Endothelial cell of umbilical vein (primary cell): ENCODE measurements around the gene CIRBP.

Experiments
- EZH2 ChIP-seq: IDR thresholded peaks from 2 replicates; pipeline ENCODE4 v1.6.1; 2012; ENCODE audit warnings: borderline replicate concordance, low read depth, mild to moderate bottlenecking, moderate library complexity, low read length, inconsistent platforms; ENCODE audit not compliant: severe bottlenecking
- GATA2 ChIP-seq: IDR thresholded peaks from 2 replicates; pipeline ENCODE4 v1.7.0; 2011; ENCODE audit warnings: low read depth, mild to moderate bottlenecking, moderate library complexity, mixed read lengths, low read length; ENCODE audit not compliant: insufficient read length, insufficient read depth
- JUN ChIP-seq: IDR thresholded peaks from 2 replicates; pipeline ENCODE4 v1.6.1; 2011; ENCODE audit warnings: borderline replicate concordance, low read depth; ENCODE audit not compliant: insufficient read length, insufficient read depth
- MAX ChIP-seq: IDR thresholded peaks from 2 replicates; pipeline ENCODE4 v1.6.1; 2011; ENCODE audit not compliant: insufficient read depth, insufficient read length
- MYC ChIP-seq: IDR thresholded peaks from one replicate; pipeline ENCODE4 v1.6.1; 2011; ENCODE audit warnings: mild to moderate bottlenecking, low read depth, low read length
- POLR2A ChIP-seq: IDR thresholded peaks from 2 replicates; pipeline ENCODE4 v1.6.1; 2012; ENCODE audit warnings: low read depth, mild to moderate bottlenecking, control low read depth, low read length
- POLR2AphosphoS5 ChIP-seq: IDR thresholded peaks from 2 replicates; pipeline ENCODE4 v1.6.1; 2012; ENCODE audit warnings: low read depth, mild to moderate bottlenecking, control low read depth, low read length, moderate library complexity; ENCODE audit not compliant: insufficient read depth
- TF ChIP-seq, protein P1 (sequence below), 2 donors: IDR thresholded peaks; 1 replicate in 1 of 2; 2 replicates in 1 of 2; pipeline ENCODE4 v1.5.1; 2011; ENCODE audit warnings: low read length in 2 of 2, mild to moderate bottlenecking in 2 of 2, moderate library complexity in 2 of 2, control low read depth in 1 of 2, inconsistent platforms in 1 of 2, low read depth in 1 of 2; ENCODE audit not compliant: insufficient read depth in 1 of 2; ENCODE audit errors: extremely low read depth in 1 of 2

- TF ChIP-seq, protein P1, sequence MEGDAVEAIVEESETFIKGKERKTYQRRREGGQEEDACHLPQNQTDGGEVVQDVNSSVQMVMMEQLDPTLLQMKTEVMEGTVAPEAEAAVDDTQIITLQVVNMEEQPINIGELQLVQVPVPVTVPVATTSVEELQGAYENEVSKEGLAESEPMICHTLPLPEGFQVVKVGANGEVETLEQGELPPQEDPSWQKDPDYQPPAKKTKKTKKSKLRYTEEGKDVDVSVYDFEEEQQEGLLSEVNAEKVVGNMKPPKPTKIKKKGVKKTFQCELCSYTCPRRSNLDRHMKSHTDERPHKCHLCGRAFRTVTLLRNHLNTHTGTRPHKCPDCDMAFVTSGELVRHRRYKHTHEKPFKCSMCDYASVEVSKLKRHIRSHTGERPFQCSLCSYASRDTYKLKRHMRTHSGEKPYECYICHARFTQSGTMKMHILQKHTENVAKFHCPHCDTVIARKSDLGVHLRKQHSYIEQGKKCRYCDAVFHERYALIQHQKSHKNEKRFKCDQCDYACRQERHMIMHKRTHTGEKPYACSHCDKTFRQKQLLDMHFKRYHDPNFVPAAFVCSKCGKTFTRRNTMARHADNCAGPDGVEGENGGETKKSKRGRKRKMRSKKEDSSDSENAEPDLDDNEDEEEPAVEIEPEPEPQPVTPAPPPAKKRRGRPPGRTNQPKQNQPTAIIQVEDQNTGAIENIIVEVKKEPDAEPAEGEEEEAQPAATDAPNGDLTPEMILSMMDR (IDR thresholded peaks at IDR 0.05; ENCODE audit: extremely low read depth in 1 of 2, insufficient read depth in 1 of 2, low read depth in 1 of 2, low read length in 2 of 2), result no peak
- TF ChIP-seq EZH2 (no peak), GATA2 (no peak), POLR2A (no peak), POLR2AphosphoS5 (no peak), MAX (no peak), JUN (no peak), MYC (no peak)
Measured at GRCh38 chr19:1274081-1274851, 5.1 kb downstream of the CIRBP start.
